BLaER1 (cell line): ENCODE data around the gene RTN4R.
"Not testable (repeated sequence)": the region's sequence is repeated elsewhere in the genome, so short reads cannot be mapped to it uniquely, and the experiment has no call there.

ENCODE experiments used
- H3K27ac ChIP-seq: shearing (Covaris generic); formaldehyde crosslinking; 2 replicates; pipeline ENCODE4 v1.8.1; 2022
- H3K27me3 ChIP-seq: shearing (Covaris generic); formaldehyde crosslinking; 2 replicates; pipeline ENCODE4 v1.8.1; 2022
- H3K36me3 ChIP-seq: shearing (Covaris generic); formaldehyde crosslinking; 2 replicates; pipeline ENCODE4 v1.8.1; 2022
- H3K4me1 ChIP-seq: shearing (Covaris generic); formaldehyde crosslinking; 2 replicates; pipeline ENCODE4 v1.8.1; 2022
- H3K4me2 ChIP-seq: shearing (Covaris generic); formaldehyde crosslinking; 2 replicates; pipeline ENCODE4 v1.8.1; 2022
- H3K4me3 ChIP-seq: shearing (Covaris generic); formaldehyde crosslinking; 2 replicates; pipeline ENCODE4 v1.8.1; 2022
- H3K9ac ChIP-seq: shearing (Covaris generic); formaldehyde crosslinking; 2 replicates; pipeline ENCODE4 v1.8.1; 2022
- H3K9me3 ChIP-seq: shearing (Covaris generic); formaldehyde crosslinking; 2 replicates; pipeline ENCODE4 v1.8.1; 2022
- H4K20me1 ChIP-seq: shearing (Covaris generic); formaldehyde crosslinking; 2 replicates; pipeline ENCODE4 v1.8.1; 2022
- Cebpa-rat ChIP-seq: shearing (Covaris generic); IDR thresholded peaks from 2 replicates; pipeline ENCODE4 v1.8.1; 2022

RTN4R gene

DNA sequence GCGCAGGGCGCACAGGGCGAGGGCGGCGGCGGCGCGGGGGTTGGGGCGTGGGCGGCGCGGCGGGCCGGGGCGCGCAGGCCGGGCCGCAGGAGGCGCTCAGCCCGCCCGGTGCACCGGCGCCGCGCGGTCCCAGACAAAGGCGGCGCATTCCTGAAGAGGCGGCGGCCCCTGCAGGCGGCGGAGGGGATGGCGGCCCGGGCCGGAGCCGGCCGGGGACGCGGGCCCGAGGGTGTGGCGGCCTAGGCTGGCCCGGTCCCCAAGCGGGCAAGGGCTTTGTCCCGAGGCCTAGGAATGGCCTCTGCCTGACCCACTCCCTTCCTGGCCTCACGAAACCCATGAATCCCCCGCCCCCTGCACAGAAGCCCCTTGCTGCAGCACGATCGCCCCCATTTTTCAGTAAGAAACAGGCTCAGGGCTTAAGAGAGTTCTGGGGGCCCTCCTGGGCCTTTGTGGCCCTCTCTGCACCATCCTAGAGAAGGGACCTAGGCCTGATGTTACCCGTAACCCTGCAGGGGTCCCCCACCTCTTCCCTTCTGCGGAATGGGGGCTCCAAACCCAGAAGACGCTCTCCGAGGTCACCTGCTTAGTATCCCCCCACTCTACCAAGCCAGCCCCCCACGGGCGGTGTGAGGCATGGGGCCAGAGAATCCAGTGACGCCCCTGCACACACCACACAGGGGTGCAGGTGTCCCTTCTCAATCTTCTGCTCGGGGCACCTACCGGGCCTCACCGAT is at the start of gene RTN4R:
Gene RTN4R, minus strand, starts transcription at position 40 of the 734 bp plus-strand sequence. CDS start 226 bp downstream, outside the sequence.
- H3K36me3 ChIP-seq = no peaks in the 10 kb centered on the region
- peak within 1 kb of the TSS; percentile 87 for H3K9ac ChIP-seq
- H3K27me3 ChIP-seq = no peaks in the 10 kb centered on the region
- H3K4me2 ChIP-seq = peak within 1 kb of the TSS; percentile 98
- H4K20me1 ChIP-seq = peaks cover 44% of the 10 kb centered on the region
- no peak for TF ChIP-seq Cebpa-rat
- H3K9me3 ChIP-seq = no peaks in the 10 kb centered on the region
- H3K27ac ChIP-seq = peak within 1 kb of the TSS; percentile 92
- peak within 1 kb of the TSS; percentile 91 for H3K4me3 ChIP-seq
- peaks cover 88% of the 10 kb centered on the region for H3K4me1 ChIP-seq

- H3K27ac ChIP-seq = peak overlapping the region; percentile 75
- H3K36me3 ChIP-seq, H3K27me3 ChIP-seq, H3K4me3 ChIP-seq, H3K9me3 ChIP-seq: not testable (repeated sequence)
- peak overlapping the region; percentile 38; the same call in 1 of the 2 replicates for H3K9ac ChIP-seq
- peaks cover 26% of the 10 kb centered on the region for H4K20me1 ChIP-seq
- peaks cover 68% of the 10 kb centered on the region for H3K4me1 ChIP-seq
- H3K4me2 ChIP-seq = peak overlapping the region; percentile 95
Measured at GRCh38 chr22:20317402-20318042, 49.4 kb upstream of the RTN4R start.

- Histone ChIP-seq H3K4me1 (peaks cover 71% of the 10 kb centered on the region), H3K4me2 (peak overlapping the region; percentile 95), H4K20me1 (peaks cover 26% of the 10 kb centered on the region), H3K4me3 (no peak overlapping the region), H3K27ac (peak overlapping the region; percentile 75), H3K27me3 (no peaks in the 10 kb centered on the region), H3K36me3 (peaks cover 6% of the 10 kb centered on the region; the same call in 1 of the 2 replicates), H3K9me3 (no peaks in the 10 kb centered on the region), H3K9ac (peak overlapping the region; percentile 38; the same call in 1 of the 2 replicates)
- TF ChIP-seq Cebpa-rat = no peak
Measured at GRCh38 chr22:20316844-20317401, 48.8 kb upstream of the RTN4R start.

DNA sequence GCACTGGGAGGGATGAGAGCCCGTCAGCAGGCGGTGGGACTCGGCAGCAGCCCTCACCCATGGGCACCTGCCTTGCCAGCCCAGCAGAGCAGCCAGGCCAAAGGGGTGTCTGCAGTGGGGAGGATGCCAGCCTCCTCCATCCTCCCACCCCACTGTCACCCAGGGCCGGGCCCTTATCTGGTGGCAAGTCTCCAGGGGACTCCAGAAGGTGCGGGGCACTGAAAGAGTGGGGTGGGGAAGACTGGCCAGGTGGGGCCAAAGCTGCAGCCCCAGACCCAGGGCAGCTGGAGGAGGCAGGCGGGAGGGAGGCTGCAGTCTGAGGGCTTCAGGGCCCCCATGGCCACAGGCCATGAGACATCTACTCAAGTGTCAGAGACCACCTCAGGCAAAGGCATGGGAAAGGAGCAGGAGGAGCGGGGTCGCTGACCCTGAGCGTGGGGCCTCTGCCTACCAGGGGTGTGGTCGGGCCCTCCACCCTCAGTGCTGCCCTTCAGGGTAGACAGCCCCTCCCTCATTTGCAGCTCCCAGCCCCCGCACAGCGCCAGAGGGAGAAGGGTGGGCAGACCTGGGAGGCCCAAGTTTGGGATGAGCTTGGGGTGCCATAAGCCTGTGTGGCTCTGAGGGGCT is 48.2 kb upstream of the RTN4R start:
- TF ChIP-seq Cebpa-rat = no peak
- Histone ChIP-seq H3K4me1 (peaks cover 70% of the 10 kb centered on the region), H3K27me3 (no peaks in the 10 kb centered on the region), H4K20me1 (peaks cover 26% of the 10 kb centered on the region), H3K9ac (peak overlapping the region; percentile 40; the same call in 1 of the 2 replicates), H3K9me3 (no peaks in the 10 kb centered on the region), H3K4me3 (no peak overlapping the region), H3K27ac (peak overlapping the region; percentile 75), H3K4me2 (peak overlapping the region; percentile 95), H3K36me3 (peaks cover 6% of the 10 kb centered on the region; the same call in 1 of the 2 replicates)

GRCh38 chr22:20315337-20316216 is 47.5 kb upstream of the RTN4R start:
- peaks cover 6% of the 10 kb centered on the region; the same call in 1 of the 2 replicates for H3K36me3 ChIP-seq
- peak overlapping the region; percentile 95 for H3K4me2 ChIP-seq
- no peaks in the 10 kb centered on the region for H3K9me3 ChIP-seq
- H4K20me1 ChIP-seq = peaks cover 26% of the 10 kb centered on the region
- H3K9ac ChIP-seq = peak overlapping the region; percentile 40
- H3K4me1 ChIP-seq = peaks cover 63% of the 10 kb centered on the region
- no peak for TF ChIP-seq Cebpa-rat
- no peak overlapping the region for H3K4me3 ChIP-seq
- peak overlapping the region; percentile 75 for H3K27ac ChIP-seq
- no peaks in the 10 kb centered on the region for H3K27me3 ChIP-seq

DNA sequence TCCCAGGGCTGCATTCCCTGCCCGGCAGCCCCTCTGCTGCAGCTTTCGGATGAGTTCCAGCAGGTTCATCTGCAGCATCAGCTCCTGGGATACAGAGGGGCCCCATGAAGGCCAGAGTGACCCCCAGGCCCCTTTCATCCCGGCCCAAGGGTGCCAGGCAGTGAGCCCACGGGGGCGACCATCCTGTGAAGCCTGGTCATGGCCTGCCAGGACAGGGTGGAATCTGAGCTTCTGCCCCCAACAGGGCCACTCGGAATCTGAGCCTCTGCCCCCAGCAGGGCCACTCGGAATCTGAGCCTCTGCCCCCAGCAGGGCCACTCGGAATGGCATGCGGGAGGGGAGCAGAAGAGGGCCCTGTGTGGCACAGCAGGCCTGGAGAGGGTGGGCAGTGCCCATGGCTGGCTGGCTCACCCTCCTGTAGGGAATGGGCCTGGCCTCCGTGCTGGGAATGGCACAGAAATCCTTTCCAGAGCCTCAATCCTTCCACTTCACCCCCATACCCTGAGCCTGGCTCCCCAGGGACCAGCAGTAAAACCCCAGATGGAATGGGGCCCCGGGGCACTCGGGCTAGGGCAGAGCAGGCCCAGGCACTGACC is 46.7 kb upstream of the RTN4R start:
- H3K9ac ChIP-seq = peak overlapping the region; percentile 40; the same call in 1 of the 2 replicates
- not testable (repeated sequence) for H3K27me3 ChIP-seq, H3K4me3 ChIP-seq, H3K36me3 ChIP-seq, H3K9me3 ChIP-seq
- H4K20me1 ChIP-seq = peaks cover 26% of the 10 kb centered on the region
- peak overlapping the region; percentile 95 for H3K4me2 ChIP-seq
- peaks cover 60% of the 10 kb centered on the region for H3K4me1 ChIP-seq
- H3K27ac ChIP-seq = peak overlapping the region; percentile 75

DNA sequence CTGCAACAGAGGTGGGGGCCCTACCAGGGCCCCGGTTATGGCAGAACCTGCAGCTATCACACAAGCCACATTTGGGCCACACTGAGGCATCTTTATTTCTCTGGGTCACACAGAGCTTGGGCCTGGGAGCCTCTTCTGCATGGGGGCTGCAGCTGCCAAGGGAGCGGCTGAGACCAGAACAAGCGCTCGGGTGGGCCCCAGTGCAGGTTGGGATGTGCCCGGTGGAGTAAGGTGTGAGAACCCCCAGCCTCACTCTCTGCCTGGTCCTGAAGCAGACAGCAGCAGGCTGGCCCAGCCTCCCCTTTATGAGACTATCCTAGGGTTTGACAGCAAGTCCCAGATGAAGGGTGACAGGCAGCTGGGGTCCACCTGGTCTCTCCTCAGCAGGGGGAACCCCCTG is 46.1 kb upstream of the RTN4R start:
- H3K27ac ChIP-seq, H3K4me3 ChIP-seq, H3K36me3 ChIP-seq, H3K27me3 ChIP-seq, H3K9ac ChIP-seq, H3K9me3 ChIP-seq, H3K4me2 ChIP-seq: not testable (repeated sequence)
- Histone ChIP-seq H4K20me1 (peaks cover 26% of the 10 kb centered on the region), H3K4me1 (peaks cover 61% of the 10 kb centered on the region)

GRCh38 chr22:20313306-20314077 is 45.4 kb upstream of the RTN4R start:
- peaks cover 61% of the 10 kb centered on the region for H3K4me1 ChIP-seq
- H3K9me3 ChIP-seq, H3K36me3 ChIP-seq, H3K4me3 ChIP-seq, H3K9ac ChIP-seq, H3K27ac ChIP-seq, H3K4me2 ChIP-seq, H3K27me3 ChIP-seq: not testable (repeated sequence)
- H4K20me1 ChIP-seq = peaks cover 19% of the 10 kb centered on the region
